ENCODE measurements around the gene ELN. TPM values are rescaled to one million over a fixed set of nuclear protein-coding genes. Genes with fewer than 3 reads are reported as not detected.
A peak's percentile ranks its signal among the peaks of the same experiment; 100 is the strongest.

Gene ELN
- total RNA-seq, 2 experiments from 2014 or later, result not detected

DNA sequence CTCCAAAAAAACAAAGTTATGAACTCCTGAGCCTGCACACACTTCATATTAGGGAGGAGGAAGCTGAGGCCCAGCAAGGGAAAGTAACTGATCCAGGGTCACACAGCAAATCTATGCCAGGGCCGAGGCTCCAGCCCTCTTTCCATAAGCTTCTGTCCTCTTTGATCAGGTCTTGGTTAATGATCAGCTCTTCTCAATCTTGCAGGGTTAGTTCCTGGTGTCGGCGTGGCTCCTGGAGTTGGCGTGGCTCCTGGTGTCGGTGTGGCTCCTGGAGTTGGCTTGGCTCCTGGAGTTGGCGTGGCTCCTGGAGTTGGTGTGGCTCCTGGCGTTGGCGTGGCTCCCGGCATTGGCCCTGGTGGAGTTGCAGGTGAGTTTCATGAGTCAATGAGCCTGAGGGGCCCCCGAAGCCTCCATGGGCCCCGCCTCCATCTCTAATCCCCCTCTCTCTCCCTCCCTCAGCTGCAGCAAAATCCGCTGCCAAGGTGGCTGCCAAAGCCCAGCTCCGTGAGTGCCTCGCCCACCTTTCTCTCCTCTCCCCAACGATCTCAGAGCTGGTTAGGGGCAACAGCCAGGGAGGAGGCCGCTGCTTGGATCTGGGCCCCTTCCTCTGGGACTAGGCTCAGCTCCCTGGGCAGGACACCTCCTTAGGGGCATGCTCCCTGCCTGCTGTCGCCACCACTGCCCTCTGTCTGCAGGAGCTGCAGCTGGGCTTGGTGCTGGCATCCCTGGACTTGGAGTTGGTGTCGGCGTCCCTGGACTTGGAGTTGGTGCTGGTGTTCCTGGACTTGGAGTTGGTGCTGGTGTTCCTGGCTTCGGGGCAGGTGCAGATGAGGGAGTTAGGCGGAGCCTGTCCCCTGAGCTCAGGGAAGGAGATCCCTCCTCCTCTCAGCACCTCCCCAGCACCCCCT lies 32.0 kb downstream of the ELN start:
- ChIA-PET CTCF (interaction anchor here (0.6 to 1.2 kb wide), 3 partner anchors 22 to 212 kb away, joined by 3 read pairs; no protein-coding TSS in a partner anchor), POLR2A (interaction anchor here (0.6 kb wide), 1 partner anchor 68 kb away, joined by 4 read pairs; no protein-coding TSS in a partner anchor)
- H3K4me1 Mint-ChIP-seq, result peaks cover 4% of the 10 kb centered on the region
- peaks cover 2% of the 10 kb centered on the region for H3K27me3 Mint-ChIP-seq
- no peak overlapping the region for H3K4me3 Mint-ChIP-seq
- DNase-seq (no peak), ATAC-seq (no peak)
- no peak overlapping the region for H3K27ac Mint-ChIP-seq
- no peaks in the 10 kb centered on the region for H3K9me3 Mint-ChIP-seq (ENCODE audit: low read depth)
- H3K36me3 Mint-ChIP-seq (ENCODE audit: low read depth), result no peaks in the 10 kb centered on the region
- intact Hi-C loops (cut with DNase I, micrococcal nuclease), result no loop called here

DNA sequence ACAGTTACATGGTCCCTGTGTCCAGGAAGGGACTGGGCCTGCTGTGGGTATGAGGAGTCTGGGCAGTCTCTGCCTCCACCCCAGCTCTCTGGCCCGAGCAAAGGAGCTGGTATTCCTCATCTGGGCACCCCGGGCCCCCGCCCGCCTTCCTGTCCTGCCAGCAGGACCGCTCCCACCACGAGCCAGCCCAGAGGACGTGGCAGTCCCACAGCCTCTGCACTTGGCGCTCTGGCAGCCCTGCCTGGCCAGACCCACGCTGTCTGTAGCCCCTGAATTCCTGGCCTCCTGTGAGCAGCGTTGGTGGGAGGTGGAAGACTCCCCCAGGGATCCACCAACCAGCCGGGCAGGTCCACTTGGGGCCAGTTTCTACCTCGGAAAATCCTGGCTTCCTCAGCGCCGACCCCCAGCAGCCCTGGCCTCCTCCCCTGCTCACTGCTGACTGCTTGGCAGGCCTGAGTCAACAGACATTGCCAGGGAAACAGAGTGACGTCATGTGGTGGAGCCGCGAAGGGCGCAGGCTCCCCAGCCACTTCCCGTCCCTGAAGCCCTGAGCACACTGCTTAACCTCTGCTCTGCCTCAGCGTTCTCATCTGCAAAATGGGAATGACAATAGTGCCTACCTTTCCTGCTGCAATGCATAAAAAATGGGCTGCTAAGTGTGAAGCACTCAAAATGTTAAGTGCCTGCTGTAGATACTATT lies 34.0 kb downstream of the ELN start:
- H3K4me1 Mint-ChIP-seq, result peaks cover 4% of the 10 kb centered on the region
- no peak overlapping the region for H3K4me3 Mint-ChIP-seq
- H3K36me3 Mint-ChIP-seq (ENCODE audit: low read depth), result no peaks in the 10 kb centered on the region
- ChIA-PET POLR2A (no interaction called here), CTCF (interaction anchor here (0.7 kb wide), 1 partner anchor 63 kb away, joined by 3 read pairs; no protein-coding TSS in a partner anchor)
- peak overlapping the region; percentile 63 for H3K27ac Mint-ChIP-seq
- intact Hi-C loops (cut with DNase I, micrococcal nuclease), result no loop called here
- peak; percentile 72 for DNase-seq
- peak; percentile 99 for ATAC-seq
- peaks cover 2% of the 10 kb centered on the region for H3K27me3 Mint-ChIP-seq
- no peaks in the 10 kb centered on the region for H3K9me3 Mint-ChIP-seq (ENCODE audit: low read depth)

DNA sequence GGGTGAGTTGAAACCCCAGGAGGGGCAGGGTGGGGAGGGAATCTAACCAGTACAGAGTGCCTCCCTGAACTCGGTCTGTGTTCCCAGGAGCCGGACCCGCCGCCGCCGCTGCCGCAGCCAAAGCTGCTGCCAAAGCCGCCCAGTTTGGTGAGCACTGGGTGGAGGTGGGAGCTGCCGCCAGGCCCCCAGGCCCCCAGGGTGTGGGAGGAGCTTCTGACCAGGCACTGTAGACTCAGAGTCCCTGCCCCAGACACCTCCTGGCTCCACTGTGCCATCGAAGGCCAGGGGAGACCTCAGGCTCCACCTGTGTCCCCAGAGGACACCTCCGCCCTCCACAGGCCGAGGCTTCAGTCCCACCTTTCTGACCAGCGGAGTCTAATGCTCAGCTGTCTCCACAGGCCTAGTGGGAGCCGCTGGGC lies 35.3 kb downstream of the ELN start:
- DNase-seq (no peak), ATAC-seq (no peak)
- no peaks in the 10 kb centered on the region for H3K9me3 Mint-ChIP-seq (ENCODE audit: low read depth)
- CTCF ChIA-PET, result no interaction called here
- intact Hi-C loops (cut with DNase I, micrococcal nuclease), result no loop called here
- H3K27ac Mint-ChIP-seq, result no peak overlapping the region
- H3K36me3 Mint-ChIP-seq (ENCODE audit: low read depth), result no peaks in the 10 kb centered on the region
- H3K4me1 Mint-ChIP-seq, result peaks cover 4% of the 10 kb centered on the region
- no peak overlapping the region for H3K4me3 Mint-ChIP-seq
- peaks cover 2% of the 10 kb centered on the region for H3K27me3 Mint-ChIP-seq
- POLR2A ChIA-PET, result no interaction called here

DNA sequence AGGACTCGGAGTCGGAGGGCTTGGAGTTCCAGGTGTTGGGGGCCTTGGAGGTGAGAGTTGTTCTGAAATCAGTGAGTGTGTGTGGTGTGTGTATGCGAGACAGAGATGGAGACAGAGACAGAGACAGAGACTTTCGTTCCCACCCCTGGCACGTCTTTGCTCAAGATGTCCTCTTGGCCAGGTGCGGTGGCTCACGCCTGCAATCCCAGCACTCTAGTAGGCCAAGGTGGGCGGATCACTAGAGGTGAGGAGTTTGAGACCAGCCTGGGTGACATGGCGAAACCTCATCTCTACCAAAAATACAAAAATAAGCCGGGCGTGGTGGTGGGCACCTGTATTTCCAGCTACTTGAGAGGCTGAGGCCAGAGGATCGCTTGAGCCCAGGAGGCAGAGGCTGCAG lies 35.7 kb downstream of the ELN start:
- DNase-seq, result no peak
- Mint-ChIP-seq H3K4me1 (peaks cover 4% of the 10 kb centered on the region), H3K36me3 (ENCODE audit: low read depth) (no peaks in the 10 kb centered on the region), H3K27me3 (no peaks in the 10 kb centered on the region), H3K9me3 (ENCODE audit: low read depth) (no peaks in the 10 kb centered on the region), H3K4me3 (no peak overlapping the region), H3K27ac (no peak overlapping the region)
- POLR2A ChIA-PET, result no interaction called here
- no peak for ATAC-seq
- CTCF ChIA-PET, result interaction anchor here (3.0 kb wide), 1 partner anchor 337 kb away, joined by 11 read pairs; no protein-coding TSS in a partner anchor
- intact Hi-C loops (cut with DNase I, micrococcal nuclease), result no loop called here

DNA sequence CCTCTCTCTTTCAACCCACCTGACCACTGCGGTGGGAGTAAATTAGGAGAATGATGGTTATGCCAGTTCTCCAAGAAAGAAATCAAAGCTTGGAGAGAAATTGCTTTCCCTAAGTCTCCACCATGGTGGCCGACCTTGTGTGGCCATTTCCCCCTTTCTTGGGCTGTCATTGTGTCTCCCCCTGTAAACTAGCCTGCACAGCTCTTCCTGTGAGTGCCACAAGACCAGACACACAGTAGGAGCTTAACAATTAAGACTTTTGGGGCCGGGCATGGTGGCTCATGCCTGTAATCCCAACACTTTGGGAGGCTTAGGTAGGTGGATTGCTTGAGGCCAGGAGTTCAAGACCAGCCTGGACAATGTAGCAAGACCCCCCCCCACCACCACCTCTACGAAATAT lies 36.7 kb downstream of the ELN start:
- CTCF ChIA-PET, result interaction anchor here (0.6 to 3.0 kb wide), 5 partner anchors 16 to 336 kb away, joined by 3 to 11 read pairs (median 6); no protein-coding TSS in a partner anchor
- DNase-seq (no peak), ATAC-seq (no peak)
- POLR2A ChIA-PET, result no interaction called here
- H3K4me3 Mint-ChIP-seq, result no peak overlapping the region
- no peaks in the 10 kb centered on the region for H3K36me3 Mint-ChIP-seq (ENCODE audit: low read depth)
- peaks cover 4% of the 10 kb centered on the region for H3K4me1 Mint-ChIP-seq
- no peaks in the 10 kb centered on the region for H3K9me3 Mint-ChIP-seq (ENCODE audit: low read depth)
- H3K27ac Mint-ChIP-seq, result no peak overlapping the region
- intact Hi-C loops (cut with DNase I, micrococcal nuclease), result loop anchor here in 1 of 2 experiments (5.0 kb wide), 2 partner anchors 113 to 143 kb away; no protein-coding TSS in a partner anchor
- H3K27me3 Mint-ChIP-seq, result no peaks in the 10 kb centered on the region

DNA sequence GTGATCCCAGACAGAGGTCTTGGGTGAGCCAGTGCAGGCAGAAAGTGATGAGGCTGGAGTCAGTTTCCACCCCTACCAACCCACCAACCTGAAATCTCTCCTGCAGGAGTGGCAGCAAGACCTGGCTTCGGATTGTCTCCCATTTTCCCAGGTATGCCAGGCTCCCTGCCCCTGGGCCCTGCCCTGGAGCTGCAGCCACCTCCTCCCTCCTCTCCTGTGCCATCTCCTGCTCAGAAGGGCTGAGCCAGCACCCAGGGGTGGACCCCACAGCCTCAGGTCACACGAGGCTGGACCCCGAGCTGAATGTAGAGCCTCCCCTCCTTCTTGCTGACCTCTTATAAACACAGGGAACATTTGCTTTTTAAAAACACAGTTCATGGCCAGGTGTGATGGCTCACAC lies 38.7 kb downstream of the ELN start:
- ChIA-PET CTCF (interaction anchor here (0.9 to 4.0 kb wide), 4 partner anchors 124 to 334 kb away, joined by 3 to 16 read pairs (median 8); no protein-coding TSS in a partner anchor), POLR2A (no interaction called here)
- Mint-ChIP-seq H3K4me3 (no peak overlapping the region), H3K27me3 (no peaks in the 10 kb centered on the region), H3K27ac (no peak overlapping the region), H3K36me3 (ENCODE audit: low read depth) (no peaks in the 10 kb centered on the region), H3K4me1 (peaks cover 4% of the 10 kb centered on the region), H3K9me3 (ENCODE audit: low read depth) (no peaks in the 10 kb centered on the region)
- intact Hi-C loops (cut with DNase I, micrococcal nuclease), result loop anchor here in 1 of 2 experiments (2.0 to 5.0 kb wide), 3 partner anchors 111 to 334 kb away; no protein-coding TSS in a partner anchor
- ATAC-seq (no peak), DNase-seq (no peak)

DNA sequence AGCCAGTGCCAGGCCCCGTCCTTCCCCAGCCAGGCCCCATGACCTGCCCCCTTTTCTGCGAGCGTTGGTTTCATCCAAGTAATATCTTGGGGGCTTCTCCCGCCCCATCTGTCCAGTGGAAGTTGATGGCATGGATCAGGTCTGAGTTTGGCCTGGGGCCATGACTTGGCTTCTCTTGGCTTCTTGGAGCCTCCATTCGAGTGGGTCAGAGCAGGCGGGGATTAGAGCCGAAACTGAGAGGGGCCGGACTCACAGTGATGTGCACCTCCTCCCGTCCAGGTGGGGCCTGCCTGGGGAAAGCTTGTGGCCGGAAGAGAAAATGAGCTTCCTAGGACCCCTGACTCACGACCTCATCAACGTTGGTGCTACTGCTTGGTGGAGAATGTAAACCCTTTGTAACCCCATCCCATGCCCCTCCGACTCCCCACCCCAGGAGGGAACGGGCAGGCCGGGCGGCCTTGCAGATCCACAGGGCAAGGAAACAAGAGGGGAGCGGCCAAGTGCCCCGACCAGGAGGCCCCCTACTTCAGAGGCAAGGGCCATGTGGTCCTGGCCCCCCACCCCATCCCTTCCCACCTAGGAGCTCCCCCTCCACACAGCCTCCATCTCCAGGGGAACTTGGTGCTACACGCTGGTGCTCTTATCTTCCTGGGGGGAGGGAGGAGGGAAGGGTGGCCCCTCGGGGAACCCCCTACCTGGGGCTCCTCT lies 40.6 kb downstream of the ELN start:
- no peaks in the 10 kb centered on the region for H3K4me1 Mint-ChIP-seq
- intact Hi-C loops (cut with DNase I, micrococcal nuclease), result loop anchor here (1.0 to 5.0 kb wide), 5 partner anchors 106 to 333 kb away; partner anchors contain the start of gene EIF4H (in 1 of the 2)
- ATAC-seq, result no peak
- POLR2A ChIA-PET, result no interaction called here
- no peaks in the 10 kb centered on the region for H3K27me3 Mint-ChIP-seq
- no peak overlapping the region for H3K27ac Mint-ChIP-seq
- H3K4me3 Mint-ChIP-seq, result no peak overlapping the region
- no peaks in the 10 kb centered on the region for H3K36me3 Mint-ChIP-seq (ENCODE audit: low read depth)
- no peaks in the 10 kb centered on the region for H3K9me3 Mint-ChIP-seq (ENCODE audit: low read depth)
- CTCF ChIA-PET, result interaction anchor here (0.6 to 4.0 kb wide), 9 partner anchors 11 to 501 kb away, joined by 3 to 16 read pairs (median 3); no protein-coding TSS in a partner anchor
- no peak for DNase-seq

DNA sequence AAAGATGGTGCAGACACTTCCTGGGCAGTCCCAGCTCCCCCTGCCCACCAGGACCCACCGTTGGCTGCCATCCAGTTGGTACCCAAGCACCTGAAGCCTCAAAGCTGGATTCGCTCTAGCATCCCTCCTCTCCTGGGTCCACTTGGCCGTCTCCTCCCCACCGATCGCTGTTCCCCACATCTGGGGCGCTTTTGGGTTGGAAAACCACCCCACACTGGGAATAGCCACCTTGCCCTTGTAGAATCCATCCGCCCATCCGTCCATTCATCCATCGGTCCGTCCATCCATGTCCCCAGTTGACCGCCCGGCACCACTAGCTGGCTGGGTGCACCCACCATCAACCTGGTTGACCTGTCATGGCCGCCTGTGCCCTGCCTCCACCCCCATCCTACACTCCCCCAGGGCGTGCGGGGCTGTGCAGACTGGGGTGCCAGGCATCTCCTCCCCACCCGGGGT lies 41.1 kb downstream of the ELN start:
- ChIA-PET CTCF (interaction anchor here (0.7 to 4.0 kb wide), 8 partner anchors 14 to 320 kb away, joined by 3 to 16 read pairs (median 4); partner anchors contain the start of gene LIMK1), POLR2A (interaction anchor here (0.6 kb wide), 1 partner anchor 357 kb away, joined by 3 read pairs; no protein-coding TSS in a partner anchor)
- Mint-ChIP-seq H3K27me3 (no peaks in the 10 kb centered on the region), H3K4me1 (no peaks in the 10 kb centered on the region), H3K36me3 (ENCODE audit: low read depth) (no peaks in the 10 kb centered on the region), H3K27ac (no peak overlapping the region), H3K4me3 (no peak overlapping the region), H3K9me3 (ENCODE audit: low read depth) (no peaks in the 10 kb centered on the region)
- DNase-seq (no peak), ATAC-seq (no peak)
- intact Hi-C loops (cut with DNase I, micrococcal nuclease), result loop anchor here in 1 of 2 experiments (5.0 kb wide), 2 partner anchors 108 to 138 kb away; no protein-coding TSS in a partner anchor

DNA sequence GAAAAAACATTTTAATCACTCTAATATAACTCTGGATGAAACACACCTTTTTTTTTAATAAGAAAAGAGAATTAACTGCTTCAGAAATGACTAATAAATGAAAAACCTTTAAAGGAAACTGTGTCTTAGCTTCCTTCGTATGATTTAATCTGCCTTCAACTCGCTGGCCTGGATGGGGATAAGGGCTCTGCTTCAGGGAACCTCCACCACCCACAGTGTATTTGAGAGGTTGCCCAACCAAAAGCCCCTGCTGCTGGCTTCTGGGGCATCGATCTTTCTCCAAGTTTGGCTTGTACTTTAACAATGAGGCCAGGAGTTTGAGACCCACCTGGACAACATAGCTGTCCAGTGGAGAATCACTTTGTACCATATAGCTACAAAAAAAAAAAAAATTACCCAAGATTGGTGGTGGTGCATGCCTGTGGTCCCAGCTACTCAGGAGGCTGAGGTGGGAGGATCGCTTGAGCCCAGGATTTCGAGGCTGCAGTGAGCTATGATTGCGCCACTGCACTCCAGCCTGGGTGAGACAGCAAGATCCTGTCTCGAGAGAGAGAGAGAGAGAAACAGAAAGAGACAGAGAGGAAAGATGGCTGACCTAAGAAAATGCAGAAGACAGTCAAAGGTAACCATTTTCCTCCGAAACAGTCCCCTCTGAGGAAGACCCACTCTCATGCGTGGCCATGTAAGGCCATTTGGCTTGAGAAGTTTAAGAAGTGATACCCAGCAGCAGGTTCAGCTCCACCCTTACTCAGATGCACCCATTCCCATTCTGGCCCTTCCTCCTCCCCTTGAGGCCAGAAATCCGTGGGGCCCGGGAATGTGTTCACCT lies 42.0 kb downstream of the ELN start:
- ChIA-PET CTCF (interaction anchor here (0.6 to 4.0 kb wide), 10 partner anchors 10 to 141 kb away, joined by 3 to 16 read pairs (median 3); partner anchors contain the start of genes EIF4H and LIMK1), POLR2A (interaction anchor here (0.6 kb wide), 1 partner anchor 356 kb away, joined by 3 read pairs; no protein-coding TSS in a partner anchor)
- Mint-ChIP-seq H3K4me1 (no peaks in the 10 kb centered on the region), H3K9me3 (ENCODE audit: low read depth) (no peaks in the 10 kb centered on the region), H3K27me3 (no peaks in the 10 kb centered on the region), H3K27ac (no peak overlapping the region), H3K36me3 (ENCODE audit: low read depth) (no peaks in the 10 kb centered on the region), H3K4me3 (no peak overlapping the region)
- intact Hi-C loops (cut with DNase I, micrococcal nuclease), result loop anchor here in 1 of 2 experiments (5.0 kb wide), 2 partner anchors 107 to 137 kb away; no protein-coding TSS in a partner anchor
- DNase-seq (no peak), ATAC-seq (no peak)

DNA sequence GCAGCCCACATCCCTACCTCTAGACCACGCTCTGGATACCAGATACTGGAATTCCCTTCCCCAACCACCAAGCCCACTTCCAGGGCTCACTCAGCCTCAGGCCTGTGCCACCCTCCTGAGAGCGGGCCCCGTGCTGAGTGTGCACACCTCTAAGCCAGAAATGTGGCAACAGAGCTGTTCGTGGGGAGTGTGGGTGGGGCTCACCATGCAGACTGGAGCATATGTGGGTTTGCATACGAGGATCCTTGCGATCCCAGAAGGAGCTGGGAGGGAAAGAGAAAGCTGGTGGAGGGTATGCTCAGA lies 42.6 kb downstream of the ELN start:
- H3K27ac Mint-ChIP-seq, result no peak overlapping the region
- CTCF ChIA-PET, result interaction anchor here (0.6 to 4.0 kb wide), 5 partner anchors 13 to 135 kb away, joined by 3 to 16 read pairs (median 4); partner anchors contain the start of genes EIF4H and LIMK1
- ATAC-seq (no peak), DNase-seq (no peak)
- no peak overlapping the region for H3K4me3 Mint-ChIP-seq
- no peaks in the 10 kb centered on the region for H3K27me3 Mint-ChIP-seq
- no peaks in the 10 kb centered on the region for H3K36me3 Mint-ChIP-seq (ENCODE audit: low read depth)
- H3K9me3 Mint-ChIP-seq (ENCODE audit: low read depth), result no peaks in the 10 kb centered on the region
- intact Hi-C loops (cut with DNase I, micrococcal nuclease), result no loop called here
- POLR2A ChIA-PET, result no interaction called here
- no peaks in the 10 kb centered on the region for H3K4me1 Mint-ChIP-seq

All from activated CD4-positive, alpha-beta T cell treated with anti-CD3 and anti-CD28 coated beads for 36 hours (primary cell).